Spleen (tissue), 11 donors: ENCODE data around the gene KLHL5. TPM values are rescaled to one million over a fixed set of nuclear protein-coding genes. Genes with fewer than 3 reads are reported as not detected.

ENCODE experiments used
- DNase-seq: peaks from one replicate; pipeline ENCODE4 v3.0.0-alpha.2; 2020
- H3K27ac ChIP-seq, 8 donors: fragments of 200-600 bp; sonication (generic) in 7 of 8; 1 replicate in 4 of 8; 2 replicates in 4 of 8; pipeline versions ENCODE4 v1.5.0 to v1.8.0; 2016 to 2021; ENCODE audit warnings: inconsistent platforms in 4 of 8, mild to moderate bottlenecking in 4 of 8, moderate library complexity in 1 of 8
- H3K27me3 ChIP-seq, 7 donors: fragments of 200-600 bp; sonication (generic) in 6 of 7; replicated peaks in 1 of 7; 1 replicate in 4 of 7; 2 replicates in 3 of 7; pipeline versions ENCODE4 v1.5.0 to v1.8.0; 2016 to 2021; ENCODE audit warnings: inconsistent platforms in 3 of 7, mild to moderate bottlenecking in 1 of 7
- H3K36me3 ChIP-seq, 6 donors: fragments of 200-600 bp; sonication (generic) in 5 of 6; 1 replicate in 4 of 6; 2 replicates in 2 of 6; pipeline versions ENCODE4 v1.5.0 to v1.8.0; 2016 to 2021; ENCODE audit warnings: inconsistent platforms in 2 of 6
- H3K4me1 ChIP-seq, 6 donors: fragments of 200-600 bp; sonication (generic) in 5 of 6; 1 replicate in 3 of 6; 2 replicates in 3 of 6; pipeline versions ENCODE4 v1.5.0 to v1.8.0; 2016 to 2021; ENCODE audit warnings: inconsistent platforms in 3 of 6
- H3K4me3 ChIP-seq, 8 donors: fragments of 200-600 bp; sonication (generic) in 7 of 8; 1 replicate in 4 of 8; 2 replicates in 4 of 8; pipeline versions ENCODE4 v1.5.0 to v1.8.0; 2016 to 2021; ENCODE audit warnings: inconsistent platforms in 4 of 8, mild to moderate bottlenecking in 4 of 8, moderate library complexity in 2 of 8
- H3K9me3 ChIP-seq, 8 donors: fragments of 200-600 bp; sonication (generic) in 7 of 8; 1 replicate in 4 of 8; 2 replicates in 4 of 8; pipeline versions ENCODE4 v1.5.0 to v1.8.0; 2016 to 2021; ENCODE audit warnings: inconsistent platforms in 4 of 8
- POLR2A ChIP-seq, 3 donors: fragments of 450-650 bp; IDR thresholded peaks; one replicate each; pipeline ENCODE4 v1.5.1; 2017; ENCODE audit warnings: antibody characterized with exemption in 3 of 3, mild to moderate bottlenecking in 1 of 3
- POLR2AphosphoS5 ChIP-seq, 3 donors: sonication (generic); formaldehyde crosslinking; IDR thresholded peaks; one replicate each; pipeline ENCODE4 v1.5.1; 2017; ENCODE audit warnings: antibody characterized with exemption in 3 of 3
- WGBS, 5 donors: extraction: QIAGEN DNeasy Blood & Tissue Kit in 3 of 5; methylation state at CpG; one replicate each; pipeline versions ENCODE4 v1.1.5 to v1.1.7; 2013 to 2018; 5-methylcytosine and 5-hydroxymethylcytosine counted together
- intact Hi-C: fragments of 100-400 bp; cut with DNase I; formaldehyde crosslinking; loops from one replicate; pipeline ENCODE4 v1.15.0; 2023; ENCODE audit warnings: low total_unique reads
- polyA plus RNA-seq, 3 donors: library from polyadenylated mRNA; stranded (reverse); fragments of 200-250 nt; gene quantifications; one replicate each; pipeline ENCODE4 v1.2.1, GENCODE V29; 2013
- total RNA-seq, 7 donors: library from RNA; depleted of rRNA in 3 of 7; stranded (reverse); fragments of >200 nt in 3 of 7; fragmentation: NEBNext Ultra II Directional in 4 of 7; extraction: Animal tissue kit (Norgen Biotek cat#: 25700) in 4 of 7; gene quantifications; one replicate each; pipeline versions ENCODE4 v1.1.0 to v1.2.1, GENCODE V29; 2016 to 2021
- TF ChIP-seq, protein P1 (sequence below), 11 experiments: fragments of 200-600 bp in 7 of 11; fragments of 450-650 bp in 4 of 11; sonication (generic) in 4 of 11; IDR thresholded peaks in 8 of 11; conservative IDR thresholded peaks in 3 of 11; 1 replicate in 7 of 11; 2 replicates in 4 of 11; pipeline versions ENCODE4 v1.4.0 to v1.8.0; 2016 to 2021; ENCODE audit warnings: antibody characterized with exemption in 11 of 11, inconsistent platforms in 4 of 11, mild to moderate bottlenecking in 1 of 11
- donor health status: healthy with polysubstance abuse.
- donor health status: DM: no; HTN: no; CAD: no; lungs with moderate emphysema.
- donor health status: DM: no; HTN: no; CAD: no.
- donor health status: Bipolar disorder and iron deficiency.
- donor health status: healthy.
- donor health status: DM: no; HTN: no; CAD: no.
- donor health status: DM: yes; HTN: yes; CAD: no.

Gene KLHL5
- total and polyA plus RNA-seq, 10 donors: 7.5 to 46.9 (median 35.9) TPM

DNA sequence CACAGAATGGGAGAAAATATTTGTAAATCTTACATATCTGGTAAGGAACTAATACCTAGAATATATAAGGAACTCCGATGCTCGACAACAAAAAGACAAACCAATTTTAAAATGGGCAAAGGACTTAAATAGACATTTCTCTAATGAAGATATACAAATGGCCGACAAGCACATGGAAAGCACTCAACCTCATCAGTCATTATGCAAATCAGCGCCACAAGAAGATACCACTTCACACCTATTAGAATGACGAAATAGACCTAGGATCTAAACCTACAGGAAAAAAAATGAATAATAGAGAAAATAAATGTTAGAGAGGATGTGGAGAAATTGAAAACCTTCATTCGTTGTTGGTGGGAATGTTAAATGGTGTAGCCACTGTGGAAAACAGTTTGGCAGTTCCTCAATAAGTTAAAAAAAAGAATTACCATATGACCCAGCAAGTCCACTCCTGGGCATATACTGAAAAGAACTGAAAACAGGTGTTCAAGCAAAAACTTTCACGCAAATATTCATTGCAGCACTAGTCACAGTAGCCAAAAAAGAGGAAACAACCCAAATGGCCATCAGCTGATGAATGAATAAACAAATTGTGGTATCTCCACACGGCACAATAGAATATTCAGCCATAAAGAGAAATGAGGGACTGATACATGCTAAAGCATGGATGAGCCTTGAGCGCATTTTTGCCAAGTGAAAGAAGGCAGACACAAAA, 63.0 kb downstream of the KLHL5 start:
- intact Hi-C loops: no loop called here
- TF ChIP-seq POLR2AphosphoS5 (IDR thresholded peaks at IDR 0.05) (no peak), POLR2A (IDR thresholded peaks at IDR 0.05) (no peak)
- TF ChIP-seq, protein P1, sequence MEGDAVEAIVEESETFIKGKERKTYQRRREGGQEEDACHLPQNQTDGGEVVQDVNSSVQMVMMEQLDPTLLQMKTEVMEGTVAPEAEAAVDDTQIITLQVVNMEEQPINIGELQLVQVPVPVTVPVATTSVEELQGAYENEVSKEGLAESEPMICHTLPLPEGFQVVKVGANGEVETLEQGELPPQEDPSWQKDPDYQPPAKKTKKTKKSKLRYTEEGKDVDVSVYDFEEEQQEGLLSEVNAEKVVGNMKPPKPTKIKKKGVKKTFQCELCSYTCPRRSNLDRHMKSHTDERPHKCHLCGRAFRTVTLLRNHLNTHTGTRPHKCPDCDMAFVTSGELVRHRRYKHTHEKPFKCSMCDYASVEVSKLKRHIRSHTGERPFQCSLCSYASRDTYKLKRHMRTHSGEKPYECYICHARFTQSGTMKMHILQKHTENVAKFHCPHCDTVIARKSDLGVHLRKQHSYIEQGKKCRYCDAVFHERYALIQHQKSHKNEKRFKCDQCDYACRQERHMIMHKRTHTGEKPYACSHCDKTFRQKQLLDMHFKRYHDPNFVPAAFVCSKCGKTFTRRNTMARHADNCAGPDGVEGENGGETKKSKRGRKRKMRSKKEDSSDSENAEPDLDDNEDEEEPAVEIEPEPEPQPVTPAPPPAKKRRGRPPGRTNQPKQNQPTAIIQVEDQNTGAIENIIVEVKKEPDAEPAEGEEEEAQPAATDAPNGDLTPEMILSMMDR (IDR thresholded peaks at IDR 0.05 in 8 of 11, conservative IDR thresholded peaks at IDR 0.05 in 3 of 11): no peak
- H3K9me3 ChIP-seq: peaks cover 0 to 5% (median 0%) of the 10 kb centered on the region in 8 donors
- no peaks in the 10 kb centered on the region for H3K4me1 ChIP-seq
- H3K27ac ChIP-seq: no peak overlapping the region
- 79 to 90% (median 85%) methylated on average over 9 of the region's 9 CpGs for WGBS, 5 donors
- DNase-seq: no peak
- H3K27me3 ChIP-seq: no peaks in the 10 kb centered on the region
- H3K4me3 ChIP-seq: no peak overlapping the region
- peaks cover 0 to 23% (median 0%) of the 10 kb centered on the region in 6 donors for H3K36me3 ChIP-seq

DNA sequence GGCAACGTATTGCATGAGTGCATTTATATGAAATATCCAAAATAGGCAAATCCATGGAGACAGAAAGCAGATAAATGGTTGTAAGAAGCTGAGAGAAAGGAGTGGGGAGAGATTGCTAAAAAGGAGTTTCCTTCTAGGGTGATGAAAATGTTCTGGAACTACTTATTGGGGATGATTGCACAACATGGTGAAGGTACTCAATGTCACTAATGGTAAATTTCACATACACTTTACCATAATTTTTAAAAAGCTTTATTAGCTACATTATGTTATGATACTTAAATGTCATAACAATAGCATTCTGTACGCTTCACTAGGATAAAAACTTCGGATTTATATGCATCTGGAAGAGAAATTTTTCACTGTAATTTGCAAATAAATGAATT, 63.6 kb downstream of the KLHL5 start:
- no peak overlapping the region for H3K4me3 ChIP-seq
- DNase-seq: no peak
- peaks cover 0 to 5% (median 0%) of the 10 kb centered on the region in 8 donors for H3K9me3 ChIP-seq
- peaks cover 0 to 17% (median 0%) of the 10 kb centered on the region in 6 donors for H3K36me3 ChIP-seq
- TF ChIP-seq POLR2A (IDR thresholded peaks at IDR 0.05): no peak
- no peak for TF ChIP-seq POLR2AphosphoS5 (IDR thresholded peaks at IDR 0.05)
- TF ChIP-seq, protein P1 (IDR thresholded peaks at IDR 0.05 in 8 of 11, conservative IDR thresholded peaks at IDR 0.05 in 3 of 11): no peak
- H3K27ac ChIP-seq: no peak overlapping the region
- H3K4me1 ChIP-seq: no peaks in the 10 kb centered on the region
- H3K27me3 ChIP-seq: no peaks in the 10 kb centered on the region
- intact Hi-C loops: no loop called here
- 89 to 96% (median 92%) methylated on average over 3 of the region's 3 CpGs for WGBS, 5 donors

DNA sequence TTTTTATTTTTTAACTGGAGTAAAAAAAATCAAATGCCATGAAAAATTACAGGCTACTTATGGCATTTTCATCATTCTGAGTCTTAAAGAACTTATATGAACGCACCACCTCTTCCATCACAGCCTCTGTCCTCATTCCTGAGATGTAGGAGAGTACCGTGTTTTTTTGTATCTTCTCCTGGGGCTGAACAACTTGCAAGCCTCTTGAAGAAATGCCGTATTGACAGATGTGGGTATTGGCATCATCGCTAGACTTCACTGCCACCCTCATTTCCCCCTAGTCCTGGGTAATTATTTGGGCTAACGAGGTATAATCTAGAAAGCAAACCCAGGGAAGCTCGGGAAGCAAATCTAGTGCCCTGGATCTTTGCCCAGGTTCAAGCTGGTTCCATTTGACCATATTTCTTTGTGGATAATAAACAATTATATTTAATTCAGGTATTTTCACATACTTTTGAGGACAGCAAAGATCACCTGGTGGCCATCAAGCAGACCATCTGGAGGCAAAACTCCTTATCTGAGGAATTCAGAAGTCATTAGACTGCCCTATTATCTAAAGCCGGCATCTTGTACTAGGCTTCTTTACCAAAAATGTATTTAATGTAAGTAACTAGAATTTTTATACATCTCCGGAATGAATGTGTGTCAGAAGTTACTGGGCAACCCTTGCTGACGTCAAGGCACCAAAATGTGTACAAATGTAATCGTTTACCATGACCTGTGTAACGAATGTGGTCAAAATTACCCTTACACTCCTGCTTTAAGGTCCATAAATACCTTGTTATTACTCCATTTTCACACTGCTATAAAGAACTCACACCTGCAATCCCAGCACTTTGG, 64.4 kb downstream of the KLHL5 start:
- H3K9me3 ChIP-seq: peaks cover 0 to 5% (median 0%) of the 10 kb centered on the region in 8 donors
- H3K36me3 ChIP-seq: peaks cover 0 to 8% (median 0%) of the 10 kb centered on the region in 6 donors
- intact Hi-C loops: no loop called here
- WGBS, 5 donors: 94 to 98% (median 96%) methylated on average over 11 of the region's 11 CpGs
- no peak overlapping the region for H3K27ac ChIP-seq
- H3K27me3 ChIP-seq: no peaks in the 10 kb centered on the region
- no peaks in the 10 kb centered on the region for H3K4me1 ChIP-seq
- TF ChIP-seq POLR2A (IDR thresholded peaks at IDR 0.05) (no peak), POLR2AphosphoS5 (IDR thresholded peaks at IDR 0.05) (no peak)
- TF ChIP-seq, protein P1 (IDR thresholded peaks at IDR 0.05 in 8 of 11, conservative IDR thresholded peaks at IDR 0.05 in 3 of 11): no peak
- no peak for DNase-seq
- no peak overlapping the region for H3K4me3 ChIP-seq

DNA sequence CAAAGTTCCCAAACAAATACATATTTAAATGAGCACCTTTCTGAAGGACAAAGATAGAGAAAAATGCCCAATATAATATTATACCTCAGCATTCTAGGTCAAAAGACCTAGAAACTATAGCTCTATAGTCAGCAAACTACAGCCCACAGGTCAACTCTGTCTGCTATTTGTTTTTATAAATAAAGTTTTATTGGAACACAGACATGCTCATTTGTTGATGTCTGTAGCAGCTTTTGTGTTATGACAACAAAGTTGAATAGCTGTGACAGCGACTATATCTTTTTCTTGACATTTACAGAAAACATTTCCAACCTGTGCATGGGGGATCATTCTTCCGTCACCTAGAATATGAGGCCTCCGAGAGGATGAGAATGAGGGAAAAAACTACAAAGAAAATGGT, 71.6 kb downstream of the KLHL5 start:
- no peak for DNase-seq
- 95 to 98% (median 98%) methylated on average over 3 of the region's 3 CpGs for WGBS, 5 donors
- intact Hi-C loops: no loop called here

More for the DNA sequence above, 71.6 kb downstream of the KLHL5 start:
- TF ChIP-seq POLR2A (IDR thresholded peaks at IDR 0.05) (no peak), POLR2AphosphoS5 (IDR thresholded peaks at IDR 0.05) (no peak)
- TF ChIP-seq, protein P1 (IDR thresholded peaks at IDR 0.05 in 8 of 11, conservative IDR thresholded peaks at IDR 0.05 in 3 of 11): no peak
- H3K36me3 ChIP-seq: no peaks in the 10 kb centered on the region
- H3K27ac ChIP-seq: no peak overlapping the region
- no peaks in the 10 kb centered on the region for H3K9me3 ChIP-seq
- no peak overlapping the region for H3K4me3 ChIP-seq
- H3K4me1 ChIP-seq: peaks cover 0 to 15% (median 8%) of the 10 kb centered on the region in 6 donors
- no peaks in the 10 kb centered on the region for H3K27me3 ChIP-seq
